Heart left ventricle (tissue), 16 donors: ENCODE data around the gene NDUFV1. TPM values are rescaled to one million over a fixed set of nuclear protein-coding genes. Genes with fewer than 3 reads are reported as not detected.

ENCODE experiments used
- ATAC-seq, 4 donors: fragments of 200-7000 bp; cut with Tn5 transposase; one replicate each; pipeline ENCODE4 v1.9.1; 2020 to 2022; ENCODE audit warnings: moderate library complexity in 4 of 4, mild to moderate bottlenecking in 3 of 4, moderate number of reproducible peaks in 1 of 4
- DNase-seq, 5 donors: peaks; one replicate each; pipeline ENCODE4 v3.0.0-alpha.2; 2020
- H3K27ac ChIP-seq, 12 donors: fragments of 200-600 bp; sonication (generic) in 4 of 12; one replicate each; pipeline versions ENCODE4 v1.5.0 to v1.8.0; 2016 to 2022; ENCODE audit warnings: mild to moderate bottlenecking in 2 of 12
- H3K27me3 ChIP-seq, 9 donors: fragments of 200-600 bp; sonication (generic) in 2 of 9; one replicate each; pipeline versions ENCODE4 v1.5.1 to v1.8.0; 2016 to 2022; ENCODE audit warnings: mild to moderate bottlenecking in 3 of 9
- H3K36me3 ChIP-seq, 9 donors: fragments of 200-600 bp; sonication (generic) in 2 of 9; one replicate each; pipeline versions ENCODE4 v1.5.0 to v1.8.0; 2018 to 2022; ENCODE audit warnings: mild to moderate bottlenecking in 2 of 9
- H3K4me1 ChIP-seq, 12 donors: fragments of 200-600 bp; sonication (generic) in 4 of 12; one replicate each; pipeline versions ENCODE4 v1.5.0 to v1.8.0; 2016 to 2022; ENCODE audit warnings: mild to moderate bottlenecking in 3 of 12
- H3K4me3 ChIP-seq, 12 donors: fragments of 200-600 bp; sonication (generic) in 4 of 12; one replicate each; pipeline versions ENCODE4 v1.5.0 to v1.8.0; 2017 to 2022; ENCODE audit warnings: mild to moderate bottlenecking in 9 of 12, moderate library complexity in 4 of 12
- H3K9me3 ChIP-seq, 12 donors: fragments of 200-600 bp; sonication (generic) in 4 of 12; one replicate each; pipeline versions ENCODE4 v1.5.0 to v1.8.0; 2016 to 2022; ENCODE audit warnings: mild to moderate bottlenecking in 1 of 12
- CTCF ChIP-seq, 12 donors: fragments of 200-600 bp; sonication (generic) in 4 of 12; IDR thresholded peaks; one replicate each; pipeline versions ENCODE4 v1.5.0 to v1.8.0; 2018 to 2022; ENCODE audit warnings: antibody characterized with exemption in 12 of 12, mild to moderate bottlenecking in 5 of 12
- POLR2A ChIP-seq, 2 donors: fragments of 450-650 bp; IDR thresholded peaks; one replicate each; pipeline ENCODE4 v1.6.1; 2017; ENCODE audit warnings: antibody characterized with exemption in 2 of 2, mild to moderate bottlenecking in 2 of 2, moderate library complexity in 2 of 2
- WGBS, 4 donors: extraction: QIAGEN DNeasy Blood & Tissue Kit in 2 of 4; methylation state at CpG; one replicate each; pipeline versions ENCODE4 v1.1.5 to v1.1.7; 2013 to 2018; 5-methylcytosine and 5-hydroxymethylcytosine counted together
- intact Hi-C, 10 donors: fragments of 100-400 bp; cut with DNase I; formaldehyde crosslinking; loops; one replicate each; pipeline versions ENCODE4 v1.11.1 to v1.14.2; 2022
- polyA plus RNA-seq, 2 donors: library from polyadenylated mRNA; stranded (reverse); fragments of 200-250 nt; gene quantifications; one replicate each; pipeline ENCODE4 v1.2.3, GENCODE V29; 2013
- total RNA-seq, 9 donors: library from RNA; depleted of rRNA in 2 of 9; stranded (reverse); fragments of >200 nt in 2 of 9; fragmentation: NEBNext Ultra II Directional in 3 of 9; extraction: Animal tissue kit (Norgen Biotek cat#: 25700) in 3 of 9; gene quantifications; one replicate each; pipeline versions ENCODE4 v1.1.0 to v1.2.4, GENCODE V29; 2016 to 2023
- donor health status: ischemic (EF 13 %, LVEDD 7.1; RV severe dilation, severe dysfunction).
- donor health status: healthy with polysubstance abuse.
- donor health status: DM: no; HTN: yes; CAD: no.
- donor health status: DM: no; HTN: no; CAD: no.
- donor health status: ischemic (EF 25% LVEDD 6.9; RV normal size, moderate dysfunction).
- donor health status: ischemic (EF 25% LVEDD 5.7; RV mildly dilated, moderate dysfunction).
- donor health status: healthy.
- donor health status: DM: yes; HTN: yes; CAD: no.
- donor health status: ischemic (EF 35%, LVEDD 5.7; RV mildly dilated, moderate dysfunction).
- donor health status: nonischemic (EF 11% LVEDD 7.7; RV severe dilation, severe dysfunction).
- donor health status: DM: yes; HTN: yes; CAD: no.
- donor health status: PGD.
- donor health status: ischemic (EF 29% LVEDD 5.4; RV normal size, mild dysfunction).
- donor health status: nonischemic (EF 23%, LVEDD 6.1; RV moderate dilation, normal function).

Gene NDUFV1
- total and polyA plus RNA-seq, 11 donors = 340 to 897 (median 540) TPM

- TF ChIP-seq CTCF (IDR thresholded peaks at IDR 0.05) (peak; percentile 79 to 96 (median 88)), POLR2A (IDR thresholded peaks at IDR 0.05) (peak in 1 of 2 donors; percentile 70)
- ATAC-seq (peak; percentile 29 to 75 (median 57)), DNase-seq (peak; percentile 79 to 93 (median 87))
- Histone ChIP-seq H3K27ac (peak within 1 kb of the TSS; percentile 58 to 98 (median 92)), H3K36me3 (no peaks in the 10 kb centered on the region), H3K27me3 (no peaks in the 10 kb centered on the region), H3K4me1 (peaks cover 0 to 32% (median 14%) of the 10 kb centered on the region in 12 donors), H3K4me3 (peak within 1 kb of the TSS; percentile 51 to 82 (median 66)), H3K9me3 (no peaks in the 10 kb centered on the region)
- WGBS, 4 donors = 0 to 1% (median 0%) methylated on average over 10 to 102 of the region's 102 CpGs
- intact Hi-C loops = loop anchor here in 2 of 10 donors (1.0 to 10.0 kb wide), 4 partner anchors 29 to 175 kb away; partner anchors contain the start of gene GSTP1 (in 1 of the 2)
These were observed 22.9 kb downstream of the NDUFV1 start, which contains the start of gene NUDT8 for GRCh38 chr11:67629386-67630227. Gene NUDT8 (minus strand): TSS chr11:67629937. CDS start chr11:67629911, 26 bp downstream.

- H3K9me3 ChIP-seq = no peaks in the 10 kb centered on the region
- DNase-seq (peak; percentile 99), ATAC-seq (peak; percentile 89 to 92 (median 91))
- no peaks in the 10 kb centered on the region for H3K27me3 ChIP-seq
- TF ChIP-seq POLR2A (IDR thresholded peaks at IDR 0.05) = peak in 1 of 2 donors; percentile 89
- TF ChIP-seq CTCF (IDR thresholded peaks at IDR 0.05) = peak; percentile 52 to 82 (median 66)
- H3K4me3 ChIP-seq = peak overlapping the region; percentile 15 to 82 (median 66)
- 1 to 3% (median 2%) methylated on average over 29 to 70 of the region's 70 CpGs for WGBS, 4 donors
- intact Hi-C loops = loop anchor here in 2 of 10 donors (1.0 to 10.0 kb wide), 3 partner anchors 47 to 174 kb away; partner anchors contain the start of gene GSTP1 (in 1 of the 2)
- H3K4me1 ChIP-seq = peaks cover 0 to 32% (median 14%) of the 10 kb centered on the region in 12 donors
- H3K36me3 ChIP-seq = no peaks in the 10 kb centered on the region
- H3K27ac ChIP-seq = peak overlapping the region; percentile 58 to 98 (median 92)
These were observed 23.6 kb downstream of the NDUFV1 start for GRCh38 chr11:67630228-67630942.

- DNase-seq = no peak
- 57 to 63% (median 60%) methylated on average over 16 of the region's 16 CpGs for WGBS, 4 donors
- no peak for ATAC-seq
- intact Hi-C loops = loop anchor here in 2 of 10 donors (1.0 to 10.0 kb wide), 3 partner anchors 48 to 174 kb away; partner anchors contain the start of gene GSTP1 (in 1 of the 2)
- H3K27me3 ChIP-seq = no peaks in the 10 kb centered on the region
- TF ChIP-seq POLR2A (IDR thresholded peaks at IDR 0.05) = no peak
- peak in 1 of 12 donors; percentile 24 for TF ChIP-seq CTCF (IDR thresholded peaks at IDR 0.05)
- H3K27ac ChIP-seq = peak overlapping the region; percentile 20 to 98 (median 92)
- no peaks in the 10 kb centered on the region for H3K36me3 ChIP-seq
- peaks cover 0 to 32% (median 14%) of the 10 kb centered on the region in 12 donors for H3K4me1 ChIP-seq
- H3K9me3 ChIP-seq = no peaks in the 10 kb centered on the region
- peak overlapping the region; percentile 15 to 82 (median 66) for H3K4me3 ChIP-seq
These were observed 24.2 kb downstream of the NDUFV1 start for GRCh38 chr11:67630943-67631331.
